SK-N-MC (cell line): ENCODE data around the gene TMEM164.

ENCODE experiments used
- EZH2 ChIP-seq: fragments of 200-600 bp; sonication (generic); IDR thresholded peaks from one replicate; pipeline ENCODE4 v1.6.1; 2017; ENCODE audit warnings: antibody characterized with exemption
- POLR2AphosphoS5 ChIP-seq: IDR thresholded peaks from 2 replicates; pipeline ENCODE4 v1.6.1; 2012; ENCODE audit warnings: mild to moderate bottlenecking, low read depth, low read length, borderline replicate concordance

DNA sequence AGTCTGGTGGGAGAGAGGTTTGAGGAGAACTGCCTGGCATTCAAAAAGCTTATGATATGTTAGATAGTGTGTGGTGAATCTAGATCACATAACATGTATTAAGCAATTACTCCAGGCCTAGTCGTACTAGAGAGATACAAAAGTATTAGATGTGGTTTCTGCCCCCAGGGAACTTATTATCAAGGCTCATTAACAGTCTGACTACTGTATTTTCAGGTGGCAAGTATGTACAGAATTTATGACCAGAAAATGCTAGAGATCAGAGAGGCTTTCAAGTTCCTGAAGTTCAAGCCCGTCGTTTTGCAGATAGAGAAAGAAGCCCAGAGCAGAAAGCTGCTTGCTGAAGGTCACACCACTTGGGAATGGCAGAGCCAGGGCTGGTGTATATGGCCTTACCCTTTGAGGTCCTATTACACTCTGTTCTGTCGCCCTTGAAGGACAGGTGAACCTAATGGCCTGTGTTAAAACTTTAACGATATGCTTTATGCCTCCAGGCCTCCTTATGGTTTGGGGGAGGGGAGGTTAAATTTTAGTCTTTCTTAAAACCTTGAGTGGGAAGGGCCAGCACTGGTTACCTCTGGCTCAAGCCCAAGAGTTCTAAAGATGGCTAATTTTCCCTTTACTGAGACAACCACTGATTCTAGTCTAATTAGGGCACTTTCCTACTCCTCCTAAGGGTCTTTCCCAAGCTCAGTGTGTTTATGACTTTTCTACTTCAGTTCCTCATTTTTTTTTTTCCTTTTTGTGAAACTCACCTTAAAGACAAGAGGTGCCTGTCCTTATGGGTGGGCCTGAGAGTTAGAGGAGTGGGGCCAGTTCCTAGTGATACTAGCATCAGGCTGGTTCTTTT lies 19.9 kb downstream of the TMEM164 start:
- TF ChIP-seq EZH2 (no peak), POLR2AphosphoS5 (no peak)
